IMR-90 (cell line): ENCODE data around the gene ROBO1. TPM values are rescaled to one million over a fixed set of nuclear protein-coding genes. Genes with fewer than 3 reads are reported as not detected.

Experiments
- ATAC-seq: fragments of 200-7000 bp; cut with Tn5 transposase; 2 replicates; pipeline ENCODE4 v1.9.1; 2020; ENCODE audit warnings: low read depth, mild to moderate bottlenecking, moderate library complexity
- BruUV-seq: library from RNA; stranded (reverse); fragments of 400-500 nt; replicated peaks from 2 replicates; lab custom pipeline; 2021; lab: Mats Ljungman, UMichigan
- CTCF ChIA-PET: fragments of 300-600 bp; formaldehyde crosslinking; extraction: SDS; loops from one replicate; lab custom pipeline; 2021; ENCODE audit warnings: antibody characterized with exemption; lab: Yijun Ruan, JAX
- POLR2A ChIA-PET: fragments of 300-600 bp; sonication (Branson Sonifier 250); formaldehyde crosslinking; loops from one replicate; lab custom pipeline; 2022; ENCODE audit warnings: antibody characterized with exemption; ENCODE audit not compliant: unreplicated experiment; lab: Charles Lee
- DNase-seq: peaks from one replicate; pipeline ENCODE4 v3.0.0; 2013
- H2AFZ ChIP-seq: replicated peaks from 2 replicates; pipeline ENCODE3; 2013; ENCODE audit warnings: low read length, mild to moderate bottlenecking; ENCODE audit not compliant: poor library complexity
- H2AK5ac ChIP-seq: 2 replicates; pipeline ENCODE4 v1.6.1; 2013; ENCODE audit warnings: low read depth, low read length, inconsistent platforms
- H2AK9ac ChIP-seq: replicated peaks from 2 replicates; pipeline ENCODE3; 2013; ENCODE audit warnings: mild to moderate bottlenecking, low read depth, low read length, moderate library complexity; ENCODE audit not compliant: poor library complexity
- H2BK120ac ChIP-seq: 2 replicates; pipeline ENCODE4 v1.6.1; 2013; ENCODE audit warnings: low read depth, low read length, inconsistent platforms
- H2BK15ac ChIP-seq: 3 replicates; pipeline ENCODE4 v1.6.1; 2013; ENCODE audit warnings: low read depth, low read length, inconsistent platforms
- H2BK20ac ChIP-seq: 2 replicates; pipeline ENCODE4 v1.6.1; 2013; ENCODE audit warnings: low read depth, mild to moderate bottlenecking, inconsistent platforms, low read length, moderate library complexity
- H2BK5ac ChIP-seq: 2 replicates; pipeline ENCODE4 v1.6.1; 2013; ENCODE audit warnings: mild to moderate bottlenecking, low read depth, low read length, inconsistent platforms; ENCODE audit not compliant: poor library complexity, severe bottlenecking
- H3K14ac ChIP-seq: replicated peaks from 2 replicates; pipeline ENCODE4 v1.6.1; 2013; ENCODE audit warnings: low read depth, low read length, inconsistent platforms
- H3K18ac ChIP-seq: 2 replicates; pipeline ENCODE4 v1.6.1; 2013; ENCODE audit warnings: low read depth, low read length, control low read depth
- H3K23ac ChIP-seq: 2 replicates; pipeline ENCODE4 v1.6.1; 2013; ENCODE audit warnings: low read depth, low read length, inconsistent platforms
- H3K27ac ChIP-seq: 2 replicates; pipeline ENCODE4 v1.5.1; 2013; ENCODE audit warnings: mild to moderate bottlenecking, control low read depth, low read length; ENCODE audit not compliant: insufficient read depth
- H3K27me3 ChIP-seq: 2 replicates; pipeline ENCODE4 v1.6.1; 2013; ENCODE audit warnings: low read length; ENCODE audit not compliant: control insufficient read depth, insufficient read depth
- H3K36me3 ChIP-seq: 2 replicates; pipeline ENCODE4 v1.6.1; 2013; ENCODE audit warnings: low read length, mixed read lengths; ENCODE audit not compliant: control insufficient read depth, insufficient read depth
- H3K4ac ChIP-seq: 2 replicates; pipeline ENCODE4 v1.6.1; 2013; ENCODE audit warnings: low read depth, low read length, inconsistent platforms
- H3K4me1 ChIP-seq: 2 replicates; pipeline ENCODE4 v1.6.1; 2013; ENCODE audit warnings: low read length, mixed read lengths; ENCODE audit not compliant: control insufficient read depth, insufficient read depth
- H3K4me2 ChIP-seq: 2 replicates; pipeline ENCODE4 v1.6.1; 2013; ENCODE audit warnings: low read depth, mild to moderate bottlenecking, control low read depth, low read length, moderate library complexity
- H3K4me3 ChIP-seq: 2 replicates; pipeline ENCODE4 v1.5.1; 2013; ENCODE audit warnings: low read depth, mild to moderate bottlenecking, control low read depth, low read length, moderate library complexity; ENCODE audit not compliant: insufficient read depth
- H3K56ac ChIP-seq: 2 replicates; pipeline ENCODE4 v1.6.1; 2013; ENCODE audit warnings: low read length, inconsistent platforms; ENCODE audit not compliant: insufficient read depth; ENCODE audit errors: extremely low read depth
- H3K79me1 ChIP-seq, 2 experiments: 2 replicates each; pipeline ENCODE4 v1.6.1; 2013; ENCODE audit warnings: low read length in 2 of 2, inconsistent platforms in 1 of 2, low read depth in 1 of 2
- H3K9ac ChIP-seq: 2 replicates; pipeline ENCODE4 v1.6.1; 2013; ENCODE audit warnings: low read depth, low read length, control low read depth
- H3K9me1 ChIP-seq: 2 replicates; pipeline ENCODE4 v1.6.1; 2013; ENCODE audit warnings: low read length, inconsistent platforms; ENCODE audit not compliant: insufficient read depth
- H3K9me3 ChIP-seq: 2 replicates; pipeline ENCODE4 v1.6.1; 2013; ENCODE audit warnings: low read length; ENCODE audit not compliant: control insufficient read depth, insufficient read depth
- H4K20me1 ChIP-seq: 2 replicates; pipeline ENCODE4 v1.6.1; 2013; ENCODE audit warnings: low read length, inconsistent platforms; ENCODE audit not compliant: insufficient read depth
- H4K5ac ChIP-seq: 2 replicates; pipeline ENCODE4 v1.6.1; 2013; ENCODE audit warnings: mild to moderate bottlenecking, low read depth, low read length, control low read depth
- H4K8ac ChIP-seq, 2 experiments: 2 replicates each; pipeline ENCODE4 v1.6.1; 2013; ENCODE audit warnings: low read depth in 2 of 2, low read length in 2 of 2, control low read depth in 1 of 2, inconsistent platforms in 1 of 2
- H4K91ac ChIP-seq: 2 replicates; pipeline ENCODE4 v1.6.1; 2013; ENCODE audit warnings: low read depth, low read length, inconsistent platforms; ENCODE audit not compliant: insufficient read depth
- BHLHE40 ChIP-seq: fragments of 150-350 bp; IDR thresholded peaks from 2 replicates; pipeline ENCODE4 v1.6.1; 2016; ENCODE audit warnings: mild to moderate bottlenecking, low read depth, low read length
- CEBPB ChIP-seq: IDR thresholded peaks from 2 replicates; pipeline ENCODE4 v1.6.1; 2012; ENCODE audit warnings: low read depth, low read length, improper control_type of control experiment
- CHD1 ChIP-seq: IDR thresholded peaks from 2 replicates; pipeline ENCODE4 v1.6.1; 2012; ENCODE audit warnings: low read depth, low read length, improper control_type of control experiment
- ELK1 ChIP-seq: fragments of 150-350 bp; IDR thresholded peaks from 2 replicates; pipeline ENCODE4 v1.6.1; 2016; ENCODE audit warnings: low read depth, mild to moderate bottlenecking, low read length, moderate library complexity, borderline replicate concordance
- MXI1 ChIP-seq: IDR thresholded peaks from 2 replicates; pipeline ENCODE4 v1.6.1; 2012; ENCODE audit warnings: low read depth, mild to moderate bottlenecking, low read length, moderate library complexity, borderline replicate concordance
- NFE2L2 ChIP-seq: fragments of 150-350 bp; IDR thresholded peaks from 2 replicates; pipeline ENCODE4 v1.6.1; 2016; ENCODE audit warnings: low read depth, mild to moderate bottlenecking, low read length
- POLR2A ChIP-seq: IDR thresholded peaks from 2 replicates; pipeline ENCODE4 v1.6.1; 2012; ENCODE audit warnings: mild to moderate bottlenecking, low read depth, low read length
- RAD21 ChIP-seq: IDR thresholded peaks from 2 replicates; pipeline ENCODE4 v1.6.1; 2012; ENCODE audit warnings: low read length, improper control_type of control experiment
- RCOR1 ChIP-seq: IDR thresholded peaks from 2 replicates; pipeline ENCODE4 v1.6.1; 2012; ENCODE audit warnings: mild to moderate bottlenecking, low read length, improper control_type of control experiment; ENCODE audit not compliant: insufficient replicate concordance
- RFX5 ChIP-seq: IDR thresholded peaks from 2 replicates; pipeline ENCODE4 v1.8.0; 2012; ENCODE audit warnings: low read depth, mild to moderate bottlenecking, low read length, moderate library complexity
- WGBS, 2 experiments: methylation state at CpG; one replicate each; pipeline versions ENCODE4 v1.1.5 to v1.1.7; 2013; ENCODE audit warnings: missing lambda C conversion rate in 2 of 2; ENCODE audit not compliant: insufficient read length in 1 of 2; ENCODE audit errors: extremely low coverage in 2 of 2; 5-methylcytosine and 5-hydroxymethylcytosine counted together
- dilution Hi-C: fragments of 300-500 bp; cut with HindIII; formaldehyde crosslinking; loops from one replicate; pipeline ENCODE4 v1.14.3; 2018; ENCODE audit warnings: low sequenced_read_pairs; ENCODE audit not compliant: unreplicated experiment
- in situ Hi-C: fragments of 300-500 bp; cut with MboI; formaldehyde crosslinking; loops from 3 replicates; pipeline ENCODE4 v1.14.3; 2019; ENCODE audit warnings: low sequenced_read_pairs, inconsistent platforms, mixed read lengths
- intact Hi-C: fragments of 100-400 bp; cut with micrococcal nuclease; formaldehyde crosslinking; loops from 2 replicates; pipeline ENCODE4 v1.10.0; 2022
- polyA plus RNA-seq, 3 experiments: library from polyadenylated mRNA; depleted of rRNA; stranded (reverse); fragments of >200 nt; gene quantifications; 2 replicates each; pipeline ENCODE4 v1.2.3, GENCODE V29; 2012; ENCODE audit warnings: low replicate concordance in 1 of 3
- total RNA-seq: library from RNA; depleted of rRNA; stranded (reverse); fragments of >200 nt; gene quantifications from 2 replicates; pipeline ENCODE4 v1.2.3, GENCODE V29; 2012
- TF ChIP-seq, protein P1 (sequence below): fragments of 150-350 bp; IDR thresholded peaks from 2 replicates; pipeline ENCODE4 v1.6.1; 2017; ENCODE audit warnings: mild to moderate bottlenecking, antibody characterized with exemption, low read length, low read depth
- TF ChIP-seq, protein P2 (sequence below): conservative IDR thresholded peaks from 2 replicates; pipeline ENCODE4 v1.5.1; 2012; ENCODE audit warnings: mild to moderate bottlenecking, low read depth, low read length, improper control_type of control experiment

Gene ROBO1
- total and polyA plus RNA-seq, 2 of the 4 experiments (the other 2 are of a cell fraction): 24.1 to 53.9 TPM

DNA sequence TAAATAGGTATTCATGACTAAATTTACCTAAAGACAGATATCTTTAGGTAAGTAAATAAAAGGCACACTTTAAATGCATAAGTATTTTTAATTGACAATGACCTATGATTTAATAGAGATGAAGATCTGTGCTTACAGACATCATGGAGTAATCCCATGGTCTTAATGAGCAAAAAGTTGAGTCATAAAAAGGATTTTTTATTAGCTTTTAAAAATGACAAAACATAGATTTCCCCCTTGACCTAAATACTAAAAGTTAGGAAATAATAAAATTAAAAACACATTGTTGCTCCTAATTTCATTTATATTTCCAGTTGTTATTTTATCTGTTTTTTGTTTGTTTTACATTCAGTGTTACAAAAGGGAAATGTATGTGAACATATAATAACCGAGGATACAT lies 1005.7 kb downstream of the ROBO1 start:
- POLR2A ChIA-PET: no interaction called here
- Histone ChIP-seq H3K36me3 (no peaks in the 10 kb centered on the region), H4K91ac (no peak overlapping the region)

More for the DNA sequence above, 1005.7 kb downstream of the ROBO1 start:
- in situ Hi-C loops (no loop called here), dilution Hi-C loops (no loop called here), intact Hi-C loops (no loop called here)
- no peak overlapping the region for H2BK5ac ChIP-seq
- H4K20me1 ChIP-seq: no peaks in the 10 kb centered on the region
- CTCF ChIA-PET: no interaction called here
- no peak for DNase-seq
- H3K18ac ChIP-seq: no peak overlapping the region
- H3K4me1 ChIP-seq: no peaks in the 10 kb centered on the region
- no peak for TF ChIP-seq RCOR1
- TF ChIP-seq CHD1: no peak
- no peak for TF ChIP-seq RAD21
- TF ChIP-seq, protein P1, sequence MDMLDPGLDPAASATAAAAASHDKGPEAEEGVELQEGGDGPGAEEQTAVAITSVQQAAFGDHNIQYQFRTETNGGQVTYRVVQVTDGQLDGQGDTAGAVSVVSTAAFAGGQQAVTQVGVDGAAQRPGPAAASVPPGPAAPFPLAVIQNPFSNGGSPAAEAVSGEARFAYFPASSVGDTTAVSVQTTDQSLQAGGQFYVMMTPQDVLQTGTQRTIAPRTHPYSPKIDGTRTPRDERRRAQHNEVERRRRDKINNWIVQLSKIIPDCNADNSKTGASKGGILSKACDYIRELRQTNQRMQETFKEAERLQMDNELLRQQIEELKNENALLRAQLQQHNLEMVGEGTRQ: no peak
- TF ChIP-seq ELK1: no peak
- TF ChIP-seq MXI1: no peak
- no peak for TF ChIP-seq POLR2A
- TF ChIP-seq, protein P2, sequence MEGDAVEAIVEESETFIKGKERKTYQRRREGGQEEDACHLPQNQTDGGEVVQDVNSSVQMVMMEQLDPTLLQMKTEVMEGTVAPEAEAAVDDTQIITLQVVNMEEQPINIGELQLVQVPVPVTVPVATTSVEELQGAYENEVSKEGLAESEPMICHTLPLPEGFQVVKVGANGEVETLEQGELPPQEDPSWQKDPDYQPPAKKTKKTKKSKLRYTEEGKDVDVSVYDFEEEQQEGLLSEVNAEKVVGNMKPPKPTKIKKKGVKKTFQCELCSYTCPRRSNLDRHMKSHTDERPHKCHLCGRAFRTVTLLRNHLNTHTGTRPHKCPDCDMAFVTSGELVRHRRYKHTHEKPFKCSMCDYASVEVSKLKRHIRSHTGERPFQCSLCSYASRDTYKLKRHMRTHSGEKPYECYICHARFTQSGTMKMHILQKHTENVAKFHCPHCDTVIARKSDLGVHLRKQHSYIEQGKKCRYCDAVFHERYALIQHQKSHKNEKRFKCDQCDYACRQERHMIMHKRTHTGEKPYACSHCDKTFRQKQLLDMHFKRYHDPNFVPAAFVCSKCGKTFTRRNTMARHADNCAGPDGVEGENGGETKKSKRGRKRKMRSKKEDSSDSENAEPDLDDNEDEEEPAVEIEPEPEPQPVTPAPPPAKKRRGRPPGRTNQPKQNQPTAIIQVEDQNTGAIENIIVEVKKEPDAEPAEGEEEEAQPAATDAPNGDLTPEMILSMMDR: no peak
- no peak for TF ChIP-seq RFX5
- TF ChIP-seq CEBPB: no peak
- TF ChIP-seq BHLHE40: no peak
- TF ChIP-seq NFE2L2: no peak
- no peak overlapping the region for H3K27ac ChIP-seq
- H2BK15ac ChIP-seq: no peak overlapping the region
- H3K9ac ChIP-seq: no peak overlapping the region
- H3K14ac ChIP-seq: no peak overlapping the region
- H3K56ac ChIP-seq: no peak overlapping the region
- no peak overlapping the region for H2AK5ac ChIP-seq
- no peak overlapping the region for H3K4me3 ChIP-seq
- no peak overlapping the region for H4K5ac ChIP-seq
- no TSS peak for BruUV-seq
- no peak overlapping the region for H2AFZ ChIP-seq
- ATAC-seq: no peak
- H3K9me1 ChIP-seq: no peaks in the 10 kb centered on the region
- H4K8ac ChIP-seq: no peak overlapping the region
- H3K27me3 ChIP-seq: no peaks in the 10 kb centered on the region
- no peak overlapping the region for H2BK20ac ChIP-seq
- peaks cover 0 to 12% of the 10 kb centered on the region in 2 experiments; a peak in 2 of 4 replicates for H3K79me1 ChIP-seq
- H3K9me3 ChIP-seq: no peaks in the 10 kb centered on the region
- H3K4ac ChIP-seq: no peak overlapping the region
- H2AK9ac ChIP-seq: no peak overlapping the region
- no peak overlapping the region for H3K23ac ChIP-seq
- H2BK120ac ChIP-seq: no peak overlapping the region
- H3K4me2 ChIP-seq: no peak overlapping the region
- WGBS, 2 experiments: no CpG with 5 or more reads among the region's 1 CpG
